DND-41 (cell line): ENCODE data around the gene EPB41L2.

Experiments
- ATAC-seq: fragments of 200-7000 bp; cut with Tn5 transposase; 3 replicates; pipeline ENCODE4 v1.9.1; 2021; ENCODE audit warnings: low read depth; ENCODE audit not compliant: insufficient read depth
- DNase-seq: peaks from one replicate; pipeline ENCODE4 v3.0.0-alpha.2; 2020
- H2AFZ ChIP-seq: 2 replicates; pipeline ENCODE4 v1.6.0; 2012; ENCODE audit warnings: low read depth, low read length
- H3K27ac ChIP-seq: 2 replicates; pipeline ENCODE4 v1.5.1; 2012; ENCODE audit warnings: low read length, inconsistent platforms
- H3K27me3 ChIP-seq: fragments of 200-600 bp; sonication (generic); 2 replicates; pipeline ENCODE4 v1.6.0; 2012; ENCODE audit warnings: low read length, mild to moderate bottlenecking, inconsistent platforms; ENCODE audit not compliant: insufficient read depth, poor library complexity
- H3K36me3 ChIP-seq: 2 replicates; pipeline ENCODE4 v1.5.1; 2012; ENCODE audit warnings: low read length, inconsistent platforms; ENCODE audit not compliant: insufficient read depth
- H3K4me1 ChIP-seq: 2 replicates; pipeline ENCODE4 v1.5.1; 2012; ENCODE audit warnings: mild to moderate bottlenecking, low read length; ENCODE audit not compliant: insufficient read depth
- H3K4me2 ChIP-seq: 2 replicates; pipeline ENCODE4 v1.6.0; 2012; ENCODE audit warnings: mild to moderate bottlenecking, moderate library complexity, low read length, inconsistent platforms; ENCODE audit not compliant: insufficient read depth
- H3K4me3 ChIP-seq, 2 experiments: fragments of 200-600 bp in 1 of 2; shearing (Covaris generic) in 1 of 2; 2 replicates each; pipeline ENCODE4 v1.5.1; 2012 to 2016; ENCODE audit warnings: inconsistent platforms in 2 of 2, low read length in 2 of 2, mild to moderate bottlenecking in 2 of 2, low read depth in 1 of 2, moderate library complexity in 1 of 2
- H3K79me2 ChIP-seq: 2 replicates; pipeline ENCODE4 v1.6.0; 2012; ENCODE audit warnings: low read length, inconsistent platforms; ENCODE audit not compliant: insufficient read depth
- H3K9ac ChIP-seq: 2 replicates; pipeline ENCODE4 v1.6.0; 2012; ENCODE audit warnings: low read depth, mild to moderate bottlenecking, inconsistent platforms, low read length, moderate library complexity
- H3K9me3 ChIP-seq: 2 replicates; pipeline ENCODE4 v1.5.1; 2012; ENCODE audit warnings: low read length, moderate library complexity, mild to moderate bottlenecking, inconsistent platforms; ENCODE audit not compliant: insufficient read depth, severe bottlenecking
- H4K20me1 ChIP-seq: 2 replicates; pipeline ENCODE4 v1.6.0; 2012; ENCODE audit warnings: low read length; ENCODE audit not compliant: insufficient read depth
- CTCF ChIP-seq: IDR thresholded peaks from 2 replicates; pipeline ENCODE4 v1.5.1; 2012; ENCODE audit warnings: borderline replicate concordance, low read length, moderate library complexity, mild to moderate bottlenecking; ENCODE audit not compliant: poor library complexity, severe bottlenecking; ENCODE audit errors: extremely low read depth
- EZH2 ChIP-seq: IDR thresholded peaks from 3 replicates; pipeline ENCODE4 v1.6.1; 2012; ENCODE audit warnings: borderline replicate concordance, low read depth, mild to moderate bottlenecking, moderate library complexity, low read length, inconsistent platforms; ENCODE audit not compliant: severe bottlenecking

Gene EPB41L2

GRCh38 chr6:130873746-130874145 is 189.3 kb downstream of the EPB41L2 start:
- Histone ChIP-seq H3K4me1 (no peaks in the 10 kb centered on the region), H4K20me1 (no peaks in the 10 kb centered on the region), H3K36me3 (peaks cover 22% of the 10 kb centered on the region), H3K9ac (no peak overlapping the region), H3K79me2 (no peaks in the 10 kb centered on the region), H3K4me3 (no peak overlapping the region), H3K9me3 (no peaks in the 10 kb centered on the region), H3K27me3 (no peaks in the 10 kb centered on the region), H3K27ac (no peak overlapping the region), H3K4me2 (no peak overlapping the region), H2AFZ (no peak overlapping the region)
- DNase-seq (no peak), ATAC-seq (no peak)
- no peak for TF ChIP-seq EZH2
- no peak for TF ChIP-seq CTCF

GRCh38 chr6:130872250-130873095 is 190.6 kb downstream of the EPB41L2 start:
- peak; percentile 92 for TF ChIP-seq CTCF
- no peak for TF ChIP-seq EZH2
- Histone ChIP-seq H3K79me2 (no peaks in the 10 kb centered on the region), H3K4me1 (no peaks in the 10 kb centered on the region), H4K20me1 (no peaks in the 10 kb centered on the region), H3K27me3 (no peaks in the 10 kb centered on the region), H3K27ac (no peak overlapping the region), H3K4me2 (no peak overlapping the region), H2AFZ (no peak overlapping the region), H3K36me3 (peaks cover 25% of the 10 kb centered on the region), H3K9me3 (no peaks in the 10 kb centered on the region), H3K9ac (no peak overlapping the region), H3K4me3 (no peak overlapping the region)
- ATAC-seq: peak; percentile 85
- DNase-seq: peak; percentile 72

GRCh38 chr6:130870179-130870880 is 192.7 kb downstream of the EPB41L2 start:
- Histone ChIP-seq H2AFZ (no peak overlapping the region), H3K4me2 (no peak overlapping the region), H3K27ac (no peak overlapping the region), H3K9me3 (no peaks in the 10 kb centered on the region), H3K9ac (no peak overlapping the region), H3K79me2 (no peaks in the 10 kb centered on the region), H3K4me3 (no peak overlapping the region), H3K36me3 (peaks cover 35% of the 10 kb centered on the region), H4K20me1 (no peaks in the 10 kb centered on the region), H3K4me1 (no peaks in the 10 kb centered on the region), H3K27me3 (no peaks in the 10 kb centered on the region)
- no peak for ATAC-seq
- DNase-seq: no peak
- TF ChIP-seq CTCF (no peak), EZH2 (no peak)
